OCI-LY1 (cell line): Measurements from ENCODE around the gene KRTAP6-3.

Source experiments
- H2AFZ ChIP-seq: fragments of 200-600 bp; sonication (generic), shearing (Covaris generic); 2 replicates; pipeline ENCODE4 v1.6.0; 2014; ENCODE audit warnings: antibody characterized with exemption, mild to moderate bottlenecking, low read length
- H3F3A ChIP-seq: fragments of 200-600 bp; sonication (generic), shearing (Covaris generic); 2 replicates; pipeline ENCODE4 v1.6.0; 2014; ENCODE audit warnings: mild to moderate bottlenecking, antibody characterized with exemption, low read length, moderate library complexity; ENCODE audit not compliant: insufficient read depth
- H3K27ac ChIP-seq: fragments of 200-600 bp; sonication (generic); 2 replicates; pipeline ENCODE4 v1.5.1; 2014; ENCODE audit warnings: low read length, mixed run types, mild to moderate bottlenecking, low read depth; ENCODE audit not compliant: poor library complexity, severe bottlenecking
- H3K27me3 ChIP-seq: fragments of 200-600 bp; sonication (generic); 2 replicates; pipeline ENCODE4 v1.6.0; 2014; ENCODE audit warnings: antibody characterized with exemption, mild to moderate bottlenecking, low read length, moderate library complexity; ENCODE audit not compliant: insufficient read depth
- H3K36me3 ChIP-seq: fragments of 200-600 bp; sonication (generic); 2 replicates; pipeline ENCODE4 v1.6.1; 2014; ENCODE audit warnings: mild to moderate bottlenecking, antibody characterized with exemption, low read length, moderate library complexity, mixed read lengths; ENCODE audit not compliant: insufficient read depth
- H3K4me1 ChIP-seq: fragments of 200-600 bp; sonication (generic); 2 replicates; pipeline ENCODE4 v1.5.1; 2014; ENCODE audit warnings: mild to moderate bottlenecking, low read length, moderate library complexity; ENCODE audit not compliant: insufficient read depth, severe bottlenecking
- H3K4me2 ChIP-seq: fragments of 200-600 bp; sonication (generic), shearing (Covaris generic); 2 replicates; pipeline ENCODE4 v1.6.1; 2014; ENCODE audit warnings: low read length
- H3K4me3 ChIP-seq: fragments of 200-600 bp; sonication (generic); 2 replicates; pipeline ENCODE4 v1.5.1; 2014; ENCODE audit warnings: low read length, low read depth, mild to moderate bottlenecking, mixed read lengths; ENCODE audit not compliant: poor library complexity, severe bottlenecking
- H3K79me2 ChIP-seq: fragments of 200-600 bp; shearing (Covaris generic); 2 replicates; pipeline ENCODE4 v1.6.1; 2016; ENCODE audit warnings: mixed run types, low read length, mixed read lengths; ENCODE audit not compliant: insufficient read depth
- H3K9ac ChIP-seq: fragments of 200-600 bp; sonication (generic), shearing (Covaris generic); 2 replicates; pipeline ENCODE4 v1.6.1; 2014; ENCODE audit warnings: mild to moderate bottlenecking, low read length, mixed read lengths
- H3K9me2 ChIP-seq: fragments of 200-600 bp; sonication (generic), shearing (Covaris generic); 2 replicates; pipeline ENCODE4 v1.6.1; 2014; ENCODE audit warnings: low read depth, mild to moderate bottlenecking, low read length, mixed read lengths
- H3K9me3 ChIP-seq: fragments of 200-600 bp; shearing (Covaris generic); 2 replicates; pipeline ENCODE4 v1.6.1; 2014; ENCODE audit warnings: low read length, mixed read lengths
- H4K20me1 ChIP-seq: fragments of 200-600 bp; sonication (generic), shearing (Covaris generic); 2 replicates; pipeline ENCODE4 v1.6.0; 2016; ENCODE audit warnings: mild to moderate bottlenecking, low read length; ENCODE audit not compliant: insufficient read depth
- EZH2 ChIP-seq: fragments of 200-600 bp; sonication (generic), shearing (Covaris generic); IDR thresholded peaks from 2 replicates; pipeline ENCODE4 v1.8.0; 2017; ENCODE audit warnings: borderline replicate concordance, mixed run types, mild to moderate bottlenecking, antibody characterized with exemption, low read length, moderate library complexity, mixed read lengths
- TF ChIP-seq, protein P1 (sequence below): fragments of 200-600 bp; sonication (generic), shearing (Covaris generic); IDR thresholded peaks from 2 replicates; pipeline ENCODE4 v1.5.1; 2017; ENCODE audit warnings: mild to moderate bottlenecking, antibody characterized with exemption, low read length, moderate library complexity, mixed read lengths

KRTAP6-3 gene

DNA sequence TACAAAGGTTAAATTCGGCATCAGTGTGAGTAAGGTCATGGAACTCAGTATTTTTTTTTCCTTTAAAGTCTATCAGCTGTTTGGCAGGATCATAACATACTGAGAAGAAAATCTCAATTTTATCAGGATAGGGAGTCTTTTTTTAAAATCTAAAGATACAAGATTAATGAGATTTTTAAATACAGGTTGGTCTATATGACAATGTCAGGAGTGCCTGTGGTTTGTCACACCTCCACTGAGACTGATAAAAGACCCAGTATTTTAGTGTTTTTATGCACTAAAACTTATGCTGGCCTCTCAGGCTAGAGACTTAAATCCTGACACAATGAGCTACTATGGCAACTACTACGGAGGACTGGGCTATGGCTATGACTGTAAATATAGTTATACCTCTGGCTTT, 50.3 kb downstream of the KRTAP6-3 start, which contains the start of gene KRTAP20-3:
TSS of gene KRTAP20-3 (plus strand) at position 301 of the 400 bp plus-strand sequence.
- Histone ChIP-seq H2AFZ (no peak within 1 kb of the TSS), H3K9me2 (no peaks in the 10 kb centered on the region), H3K79me2 (no peaks in the 10 kb centered on the region), H3F3A (no peaks in the 10 kb centered on the region), H3K36me3 (no peaks in the 10 kb centered on the region), H3K4me3 (no peak within 1 kb of the TSS), H4K20me1 (no peaks in the 10 kb centered on the region), H3K4me2 (no peak within 1 kb of the TSS), H3K4me1 (no peaks in the 10 kb centered on the region), H3K27me3 (no peaks in the 10 kb centered on the region), H3K9ac (no peak within 1 kb of the TSS), H3K27ac (no peak within 1 kb of the TSS), H3K9me3 (no peaks in the 10 kb centered on the region)
- no peak for TF ChIP-seq EZH2
- TF ChIP-seq, protein P1, sequence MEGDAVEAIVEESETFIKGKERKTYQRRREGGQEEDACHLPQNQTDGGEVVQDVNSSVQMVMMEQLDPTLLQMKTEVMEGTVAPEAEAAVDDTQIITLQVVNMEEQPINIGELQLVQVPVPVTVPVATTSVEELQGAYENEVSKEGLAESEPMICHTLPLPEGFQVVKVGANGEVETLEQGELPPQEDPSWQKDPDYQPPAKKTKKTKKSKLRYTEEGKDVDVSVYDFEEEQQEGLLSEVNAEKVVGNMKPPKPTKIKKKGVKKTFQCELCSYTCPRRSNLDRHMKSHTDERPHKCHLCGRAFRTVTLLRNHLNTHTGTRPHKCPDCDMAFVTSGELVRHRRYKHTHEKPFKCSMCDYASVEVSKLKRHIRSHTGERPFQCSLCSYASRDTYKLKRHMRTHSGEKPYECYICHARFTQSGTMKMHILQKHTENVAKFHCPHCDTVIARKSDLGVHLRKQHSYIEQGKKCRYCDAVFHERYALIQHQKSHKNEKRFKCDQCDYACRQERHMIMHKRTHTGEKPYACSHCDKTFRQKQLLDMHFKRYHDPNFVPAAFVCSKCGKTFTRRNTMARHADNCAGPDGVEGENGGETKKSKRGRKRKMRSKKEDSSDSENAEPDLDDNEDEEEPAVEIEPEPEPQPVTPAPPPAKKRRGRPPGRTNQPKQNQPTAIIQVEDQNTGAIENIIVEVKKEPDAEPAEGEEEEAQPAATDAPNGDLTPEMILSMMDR = no peak
